ENCODE data around the gene FAM222B. TPM values are rescaled to one million over a fixed set of nuclear protein-coding genes. Genes with fewer than 3 reads are reported as not detected.
A peak's percentile ranks its signal among the peaks of the same experiment; 100 is the strongest.

FAM222B gene
- total and polyA plus RNA-seq, 4 donors = 2.8 to 5.4 (median 4.1) TPM

GRCh38 chr17:28861393-28862203 is 19.0 kb upstream of the FAM222B start:
- Histone ChIP-seq H3K4me3 (ENCODE audit: low read depth in 1 of 3, low read length in 3 of 3) (no peak overlapping the region), H3K27me3 (ENCODE audit: control insufficient read depth in 4 of 4, insufficient read depth in 4 of 4, low read length in 3 of 4) (no peaks in the 10 kb centered on the region), H3K36me3 (ENCODE audit: control insufficient read depth in 4 of 4, insufficient read depth in 3 of 4, low read depth in 1 of 4, low read length in 3 of 4) (peaks cover 4 to 31% (median 21%) of the 10 kb centered on the region in 4 donors), H3K9me3 (ENCODE audit: control insufficient read depth in 4 of 4, low read length in 3 of 4) (no peaks in the 10 kb centered on the region), H3K9ac (ENCODE audit: low read depth in 1 of 2, low read length in 2 of 2) (no peak overlapping the region), H3K4me1 (ENCODE audit: control insufficient read depth in 4 of 4, insufficient read depth in 4 of 4, low read length in 3 of 4) (no peaks in the 10 kb centered on the region), H3K27ac (ENCODE audit: low read depth in 1 of 2, low read length in 2 of 2) (no peak overlapping the region)
- WGBS = 79% methylated on average over 8 of the region's 8 CpGs
- no peak for TF ChIP-seq RAD21 (IDR thresholded peaks at IDR 0.05)
- TF ChIP-seq, protein P1, sequence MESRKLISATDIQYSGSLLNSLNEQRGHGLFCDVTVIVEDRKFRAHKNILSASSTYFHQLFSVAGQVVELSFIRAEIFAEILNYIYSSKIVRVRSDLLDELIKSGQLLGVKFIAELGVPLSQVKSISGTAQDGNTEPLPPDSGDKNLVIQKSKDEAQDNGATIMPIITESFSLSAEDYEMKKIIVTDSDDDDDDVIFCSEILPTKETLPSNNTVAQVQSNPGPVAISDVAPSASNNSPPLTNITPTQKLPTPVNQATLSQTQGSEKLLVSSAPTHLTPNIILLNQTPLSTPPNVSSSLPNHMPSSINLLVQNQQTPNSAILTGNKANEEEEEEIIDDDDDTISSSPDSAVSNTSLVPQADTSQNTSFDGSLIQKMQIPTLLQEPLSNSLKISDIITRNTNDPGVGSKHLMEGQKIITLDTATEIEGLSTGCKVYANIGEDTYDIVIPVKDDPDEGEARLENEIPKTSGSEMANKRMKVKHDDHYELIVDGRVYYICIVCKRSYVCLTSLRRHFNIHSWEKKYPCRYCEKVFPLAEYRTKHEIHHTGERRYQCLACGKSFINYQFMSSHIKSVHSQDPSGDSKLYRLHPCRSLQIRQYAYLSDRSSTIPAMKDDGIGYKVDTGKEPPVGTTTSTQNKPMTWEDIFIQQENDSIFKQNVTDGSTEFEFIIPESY (IDR thresholded peaks at IDR 0.05) = no peak
- TF ChIP-seq, protein P2, sequence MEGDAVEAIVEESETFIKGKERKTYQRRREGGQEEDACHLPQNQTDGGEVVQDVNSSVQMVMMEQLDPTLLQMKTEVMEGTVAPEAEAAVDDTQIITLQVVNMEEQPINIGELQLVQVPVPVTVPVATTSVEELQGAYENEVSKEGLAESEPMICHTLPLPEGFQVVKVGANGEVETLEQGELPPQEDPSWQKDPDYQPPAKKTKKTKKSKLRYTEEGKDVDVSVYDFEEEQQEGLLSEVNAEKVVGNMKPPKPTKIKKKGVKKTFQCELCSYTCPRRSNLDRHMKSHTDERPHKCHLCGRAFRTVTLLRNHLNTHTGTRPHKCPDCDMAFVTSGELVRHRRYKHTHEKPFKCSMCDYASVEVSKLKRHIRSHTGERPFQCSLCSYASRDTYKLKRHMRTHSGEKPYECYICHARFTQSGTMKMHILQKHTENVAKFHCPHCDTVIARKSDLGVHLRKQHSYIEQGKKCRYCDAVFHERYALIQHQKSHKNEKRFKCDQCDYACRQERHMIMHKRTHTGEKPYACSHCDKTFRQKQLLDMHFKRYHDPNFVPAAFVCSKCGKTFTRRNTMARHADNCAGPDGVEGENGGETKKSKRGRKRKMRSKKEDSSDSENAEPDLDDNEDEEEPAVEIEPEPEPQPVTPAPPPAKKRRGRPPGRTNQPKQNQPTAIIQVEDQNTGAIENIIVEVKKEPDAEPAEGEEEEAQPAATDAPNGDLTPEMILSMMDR (IDR thresholded peaks at IDR 0.05; ENCODE audit: low read depth, low read length, missing input control) = no peak
- TF ChIP-seq RXRA (IDR thresholded peaks at IDR 0.05) = no peak
- no peak for TF ChIP-seq EGR1 (IDR thresholded peaks at IDR 0.05; ENCODE audit: low read depth in 2 of 2)
- peak; percentile 85 for DNase-seq (ENCODE audit: low spot score)

DNA sequence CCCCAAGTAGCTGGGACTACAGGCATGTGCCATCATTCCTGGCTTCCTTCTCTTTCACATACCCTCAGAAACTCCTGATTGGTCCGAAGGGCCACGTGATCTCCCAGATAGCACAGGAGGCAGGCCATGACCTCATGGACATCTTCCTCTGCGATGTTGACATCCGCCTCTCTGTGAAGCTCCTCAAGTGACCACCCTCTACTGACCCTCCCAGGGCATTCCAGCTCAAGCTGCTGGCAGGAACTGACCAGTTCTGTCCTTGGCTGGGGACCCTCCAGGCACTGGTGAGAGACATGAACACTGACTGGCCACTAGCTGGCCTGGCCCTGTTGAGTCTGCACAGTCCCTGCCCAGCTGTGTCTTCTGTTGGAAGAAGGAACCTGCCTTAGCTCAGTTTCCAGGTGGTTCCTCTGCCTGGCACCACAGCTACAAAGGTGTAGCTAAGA is 17.8 kb upstream of the FAM222B start:
- peak; percentile 76 for DNase-seq (ENCODE audit: low spot score)
- Histone ChIP-seq H3K36me3 (ENCODE audit: control insufficient read depth in 4 of 4, insufficient read depth in 3 of 4, low read depth in 1 of 4, low read length in 3 of 4) (peaks cover 4 to 33% (median 21%) of the 10 kb centered on the region in 4 donors), H3K4me3 (ENCODE audit: low read depth in 1 of 3, low read length in 3 of 3) (no peak overlapping the region), H3K9me3 (ENCODE audit: control insufficient read depth in 4 of 4, low read length in 3 of 4) (no peaks in the 10 kb centered on the region), H3K9ac (ENCODE audit: low read depth in 1 of 2, low read length in 2 of 2) (no peak overlapping the region), H3K27ac (ENCODE audit: low read depth in 1 of 2, low read length in 2 of 2) (no peak overlapping the region), H3K27me3 (ENCODE audit: control insufficient read depth in 4 of 4, insufficient read depth in 4 of 4, low read length in 3 of 4) (no peaks in the 10 kb centered on the region), H3K4me1 (ENCODE audit: control insufficient read depth in 4 of 4, insufficient read depth in 4 of 4, low read length in 3 of 4) (peaks cover 1 to 9% (median 4%) of the 10 kb centered on the region in 4 donors)
- WGBS = 94% methylated on average over 4 of the region's 4 CpGs
- TF ChIP-seq RAD21 (IDR thresholded peaks at IDR 0.05) (no peak), NR2F2 (IDR thresholded peaks at IDR 0.05) (no peak), HNF4G (IDR thresholded peaks at IDR 0.05) (no peak), JUND (IDR thresholded peaks at IDR 0.05) (no peak), RXRA (IDR thresholded peaks at IDR 0.05) (no peak), FOXA1 (IDR thresholded peaks at IDR 0.05) (no peak), GABPA (IDR thresholded peaks at IDR 0.05 in 1 of 2, conservative IDR thresholded peaks at IDR 0.05 in 1 of 2) (no peak), SP1 (IDR thresholded peaks at IDR 0.05) (no peak)
- TF ChIP-seq, protein P3, sequence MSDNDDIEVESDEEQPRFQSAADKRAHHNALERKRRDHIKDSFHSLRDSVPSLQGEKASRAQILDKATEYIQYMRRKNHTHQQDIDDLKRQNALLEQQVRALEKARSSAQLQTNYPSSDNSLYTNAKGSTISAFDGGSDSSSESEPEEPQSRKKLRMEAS (IDR thresholded peaks at IDR 0.05) = no peak

DNA sequence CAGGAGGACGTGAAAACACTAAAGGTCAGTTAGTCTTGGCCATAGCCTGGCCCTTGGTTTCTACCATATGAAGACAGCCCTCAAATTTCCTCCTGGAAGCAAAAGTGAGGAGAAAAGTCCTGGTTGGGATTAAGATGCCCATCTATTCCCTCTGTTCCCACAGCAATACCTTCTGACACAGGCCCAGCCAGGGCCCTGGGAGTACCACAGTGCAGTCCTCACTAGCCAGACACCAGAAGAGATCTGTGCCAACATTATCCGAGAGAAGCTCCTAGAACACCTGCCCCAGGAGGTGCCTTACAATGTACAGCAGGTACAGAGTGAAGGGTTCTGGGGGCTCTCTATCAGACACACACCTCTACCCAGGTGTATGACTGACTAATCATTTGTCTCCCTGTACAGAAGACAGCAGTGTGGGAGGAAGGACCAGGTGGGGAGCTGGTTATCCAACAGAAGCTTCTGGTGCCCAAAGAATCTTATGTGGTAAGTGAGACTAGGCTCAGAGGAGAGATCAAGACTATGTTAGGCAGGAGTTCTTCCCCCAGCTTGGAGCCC is 16.3 kb upstream of the FAM222B start:
- H3K36me3 ChIP-seq (ENCODE audit: control insufficient read depth in 4 of 4, insufficient read depth in 3 of 4, low read depth in 1 of 4, low read length in 3 of 4) = peaks cover 4 to 33% (median 21%) of the 10 kb centered on the region in 4 donors
- no peaks in the 10 kb centered on the region for H3K27me3 ChIP-seq (ENCODE audit: control insufficient read depth in 4 of 4, insufficient read depth in 4 of 4, low read length in 3 of 4)
- H3K9me3 ChIP-seq (ENCODE audit: control insufficient read depth in 4 of 4, low read length in 3 of 4) = no peaks in the 10 kb centered on the region
- no peak overlapping the region for H3K9ac ChIP-seq (ENCODE audit: low read depth in 1 of 2, low read length in 2 of 2)
- WGBS = 46% methylated on average over 2 of the region's 2 CpGs
- H3K4me3 ChIP-seq (ENCODE audit: low read depth in 1 of 3, low read length in 3 of 3) = no peak overlapping the region
- DNase-seq (ENCODE audit: low spot score) = no peak
- no peak overlapping the region for H3K27ac ChIP-seq (ENCODE audit: low read depth in 1 of 2, low read length in 2 of 2)
- peaks cover 1 to 18% (median 11%) of the 10 kb centered on the region in 4 donors for H3K4me1 ChIP-seq (ENCODE audit: control insufficient read depth in 4 of 4, insufficient read depth in 4 of 4, low read length in 3 of 4)
- no peak for TF ChIP-seq SP1 (IDR thresholded peaks at IDR 0.05)
- TF ChIP-seq EGR1 (IDR thresholded peaks at IDR 0.05; ENCODE audit: low read depth in 2 of 2) = no peak
- TF ChIP-seq, protein P4, sequence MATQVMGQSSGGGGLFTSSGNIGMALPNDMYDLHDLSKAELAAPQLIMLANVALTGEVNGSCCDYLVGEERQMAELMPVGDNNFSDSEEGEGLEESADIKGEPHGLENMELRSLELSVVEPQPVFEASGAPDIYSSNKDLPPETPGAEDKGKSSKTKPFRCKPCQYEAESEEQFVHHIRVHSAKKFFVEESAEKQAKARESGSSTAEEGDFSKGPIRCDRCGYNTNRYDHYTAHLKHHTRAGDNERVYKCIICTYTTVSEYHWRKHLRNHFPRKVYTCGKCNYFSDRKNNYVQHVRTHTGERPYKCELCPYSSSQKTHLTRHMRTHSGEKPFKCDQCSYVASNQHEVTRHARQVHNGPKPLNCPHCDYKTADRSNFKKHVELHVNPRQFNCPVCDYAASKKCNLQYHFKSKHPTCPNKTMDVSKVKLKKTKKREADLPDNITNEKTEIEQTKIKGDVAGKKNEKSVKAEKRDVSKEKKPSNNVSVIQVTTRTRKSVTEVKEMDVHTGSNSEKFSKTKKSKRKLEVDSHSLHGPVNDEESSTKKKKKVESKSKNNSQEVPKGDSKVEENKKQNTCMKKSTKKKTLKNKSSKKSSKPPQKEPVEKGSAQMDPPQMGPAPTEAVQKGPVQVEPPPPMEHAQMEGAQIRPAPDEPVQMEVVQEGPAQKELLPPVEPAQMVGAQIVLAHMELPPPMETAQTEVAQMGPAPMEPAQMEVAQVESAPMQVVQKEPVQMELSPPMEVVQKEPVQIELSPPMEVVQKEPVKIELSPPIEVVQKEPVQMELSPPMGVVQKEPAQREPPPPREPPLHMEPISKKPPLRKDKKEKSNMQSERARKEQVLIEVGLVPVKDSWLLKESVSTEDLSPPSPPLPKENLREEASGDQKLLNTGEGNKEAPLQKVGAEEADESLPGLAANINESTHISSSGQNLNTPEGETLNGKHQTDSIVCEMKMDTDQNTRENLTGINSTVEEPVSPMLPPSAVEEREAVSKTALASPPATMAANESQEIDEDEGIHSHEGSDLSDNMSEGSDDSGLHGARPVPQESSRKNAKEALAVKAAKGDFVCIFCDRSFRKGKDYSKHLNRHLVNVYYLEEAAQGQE (IDR thresholded peaks at IDR 0.05) = no peak
- TF ChIP-seq FOXA1 (IDR thresholded peaks at IDR 0.05) = no peak
- TF ChIP-seq GABPA (IDR thresholded peaks at IDR 0.05 in 1 of 2, conservative IDR thresholded peaks at IDR 0.05 in 1 of 2) = no peak
- TF ChIP-seq, protein P1 (IDR thresholded peaks at IDR 0.05) = no peak

Data from liver (tissue), 9 donors.